GM21526 (cell line): ENCODE results near the gene OR10A2.
A peak's percentile ranks its signal among the peaks of the same experiment; 100 is the strongest.
"Not testable (repeated sequence)": the region's sequence is repeated elsewhere in the genome, so short reads cannot be mapped to it uniquely, and the experiment has no call there.

Source experiments
- ATAC-seq: cut with Tn5 transposase; IDR thresholded peaks from one replicate; pipeline ENCODE4 v1.9.1; 2021; ENCODE audit warnings: moderate library complexity; ENCODE audit not compliant: unreplicated experiment, low FRiP score

The OR10A2 gene

DNA sequence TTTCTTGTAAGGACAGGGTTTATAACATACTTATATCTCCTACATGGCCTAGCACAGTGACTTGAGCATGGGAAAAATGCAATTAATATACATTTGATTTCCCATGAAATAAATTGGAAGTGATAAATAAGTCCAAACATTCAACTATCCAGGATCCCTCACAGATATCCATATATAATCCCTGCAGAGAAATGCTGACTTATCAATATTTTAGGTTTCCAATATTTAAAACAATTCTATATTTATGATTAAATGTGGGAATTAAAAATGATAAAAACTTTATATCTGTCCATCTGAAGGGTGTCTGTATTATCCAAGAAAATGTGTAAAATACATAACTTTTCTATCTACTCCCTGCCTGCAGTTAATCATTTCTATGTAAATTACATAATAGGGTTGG, 19.9 kb downstream of the OR10A2 start:
- ATAC-seq, result no peak

DNA sequence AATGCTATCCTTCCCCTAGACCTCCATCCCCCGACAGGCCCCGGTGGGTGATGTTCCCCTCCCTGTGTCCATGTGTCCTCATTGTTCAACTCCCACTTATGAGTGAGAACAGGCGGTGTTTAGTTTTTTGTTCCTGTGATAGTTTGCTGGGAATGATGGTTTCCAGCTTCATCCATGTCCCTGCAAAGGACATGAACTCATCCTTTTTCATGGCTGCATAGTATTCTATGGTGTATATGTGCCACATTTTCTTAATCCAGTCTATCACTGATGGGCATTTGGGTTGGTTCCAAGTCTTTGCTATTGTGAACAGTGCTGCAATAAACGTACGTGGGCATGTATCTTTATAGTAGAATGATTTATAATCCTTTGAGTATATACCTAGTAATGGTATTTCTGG, 24.9 kb downstream of the OR10A2 start:
- not testable (repeated sequence) for ATAC-seq

DNA sequence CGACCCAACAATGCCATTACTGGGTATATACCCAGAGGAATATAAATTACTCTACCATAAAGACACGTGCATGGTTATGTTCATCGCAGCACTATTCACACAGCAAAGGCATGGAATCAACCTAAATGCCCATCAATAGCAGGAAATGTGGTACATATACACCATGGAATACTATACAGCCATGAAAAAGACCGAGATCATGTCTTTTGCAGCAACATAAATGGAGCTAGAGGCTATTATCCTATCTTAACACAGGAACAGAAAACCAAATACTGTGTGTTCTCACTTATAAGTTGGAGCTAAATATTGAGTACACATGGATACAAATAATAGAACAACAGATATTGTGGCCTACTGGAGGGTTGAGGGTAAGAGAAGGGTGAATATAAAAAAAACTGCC, 26.0 kb downstream of the OR10A2 start:
- no peak for ATAC-seq

DNA sequence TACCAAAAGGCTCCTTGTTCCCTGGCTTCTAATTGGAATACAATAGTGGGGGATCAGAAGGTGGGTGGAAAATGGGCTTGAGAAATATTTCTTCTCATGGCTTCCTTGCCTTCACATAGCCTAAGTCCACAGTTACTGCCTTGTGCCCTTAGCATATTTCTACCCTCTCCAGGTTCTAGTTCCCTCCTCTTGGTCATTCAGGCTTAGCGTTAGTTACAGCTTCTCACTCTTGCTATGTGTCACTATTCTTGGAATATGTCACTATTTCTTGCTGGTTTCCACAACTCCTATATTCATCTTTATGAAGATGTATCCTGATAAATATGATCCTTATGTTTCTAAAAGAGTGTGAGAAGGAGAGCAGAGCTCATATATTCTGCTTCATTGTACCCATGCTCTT, 27.0 kb downstream of the OR10A2 start:
- ATAC-seq, result no peak

DNA sequence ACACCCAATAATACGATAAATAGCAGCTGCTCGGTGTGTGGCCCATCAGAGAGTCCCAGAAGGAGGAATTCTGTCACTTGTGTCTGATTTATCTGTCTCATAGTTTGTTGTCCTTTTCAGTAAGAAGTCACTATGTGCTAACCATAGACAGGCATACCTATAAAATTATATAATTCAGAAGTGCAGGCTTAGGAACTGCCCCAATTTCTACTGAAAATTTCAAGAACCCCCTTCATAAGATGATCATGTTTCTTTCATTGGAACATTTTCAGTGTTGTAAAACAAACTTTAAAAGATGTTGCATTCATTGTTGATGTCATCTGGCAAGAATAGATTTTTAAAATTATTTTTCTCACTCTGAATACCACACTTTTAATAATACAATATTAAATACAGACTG, 29.5 kb downstream of the OR10A2 start, which contains the start of gene OR2D2:
Gene OR2D2 (minus strand): TSS at position 101 of the 400 bp plus-strand sequence. CDS start 0 bp downstream, at position 101.
- no peak for ATAC-seq

DNA sequence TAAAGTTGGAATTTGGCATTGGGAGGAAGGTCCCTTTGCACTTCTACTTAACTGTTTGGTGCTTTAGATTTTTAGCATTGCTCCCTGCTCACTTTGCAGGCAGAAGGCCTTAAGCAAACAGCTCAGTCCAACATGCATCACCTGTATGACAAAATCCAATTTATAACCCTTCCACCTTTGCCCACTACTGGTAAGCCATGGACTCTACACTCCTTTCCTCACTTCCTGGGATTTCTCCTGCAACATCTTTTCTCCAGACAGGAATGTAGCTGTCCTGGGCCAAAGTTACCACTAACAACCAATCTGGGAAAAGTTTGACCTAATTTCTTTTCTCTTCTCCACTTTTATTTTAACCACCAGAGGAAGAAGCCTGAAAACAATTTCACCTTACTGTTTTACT, 31.2 kb downstream of the OR10A2 start:
- no peak for ATAC-seq

DNA sequence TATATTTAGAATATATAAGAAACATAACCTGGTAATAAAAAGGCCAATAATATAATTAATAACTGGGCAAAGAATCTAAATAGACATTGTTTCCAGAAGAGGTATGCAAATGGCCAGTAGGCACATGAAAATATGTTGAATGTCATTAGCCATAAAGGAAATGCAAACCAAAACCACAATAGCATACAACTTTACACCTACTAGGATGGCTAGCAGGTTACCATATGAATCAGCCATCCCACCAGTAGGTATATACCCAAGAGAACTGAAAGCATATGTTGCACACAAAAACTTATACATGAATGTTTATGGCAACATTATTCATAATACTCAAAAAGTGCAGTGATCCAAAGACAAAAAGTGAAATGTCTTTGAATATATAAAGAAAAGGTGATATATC, 32.2 kb downstream of the OR10A2 start:
- ATAC-seq, result peak; percentile 80

DNA sequence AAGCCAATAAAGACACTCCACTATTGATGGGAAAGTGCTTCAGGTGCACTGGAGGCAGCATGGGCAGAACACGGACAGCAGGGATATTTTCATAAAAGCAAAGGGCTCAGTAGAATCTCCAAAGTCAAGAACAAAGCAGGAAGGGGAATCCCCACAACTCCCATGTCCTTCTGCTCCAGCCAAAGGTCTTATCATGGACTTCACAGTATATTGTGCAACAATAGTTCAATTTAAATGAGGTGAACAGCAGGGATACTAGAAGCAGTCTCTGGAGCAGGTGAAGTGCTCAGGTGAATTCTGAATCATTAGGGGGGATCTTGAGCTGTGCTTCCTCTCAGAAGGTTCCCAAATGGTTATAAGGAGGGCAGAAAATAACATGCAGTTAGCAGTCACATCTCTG, 36.1 kb downstream of the OR10A2 start:
- ATAC-seq, result no peak

DNA sequence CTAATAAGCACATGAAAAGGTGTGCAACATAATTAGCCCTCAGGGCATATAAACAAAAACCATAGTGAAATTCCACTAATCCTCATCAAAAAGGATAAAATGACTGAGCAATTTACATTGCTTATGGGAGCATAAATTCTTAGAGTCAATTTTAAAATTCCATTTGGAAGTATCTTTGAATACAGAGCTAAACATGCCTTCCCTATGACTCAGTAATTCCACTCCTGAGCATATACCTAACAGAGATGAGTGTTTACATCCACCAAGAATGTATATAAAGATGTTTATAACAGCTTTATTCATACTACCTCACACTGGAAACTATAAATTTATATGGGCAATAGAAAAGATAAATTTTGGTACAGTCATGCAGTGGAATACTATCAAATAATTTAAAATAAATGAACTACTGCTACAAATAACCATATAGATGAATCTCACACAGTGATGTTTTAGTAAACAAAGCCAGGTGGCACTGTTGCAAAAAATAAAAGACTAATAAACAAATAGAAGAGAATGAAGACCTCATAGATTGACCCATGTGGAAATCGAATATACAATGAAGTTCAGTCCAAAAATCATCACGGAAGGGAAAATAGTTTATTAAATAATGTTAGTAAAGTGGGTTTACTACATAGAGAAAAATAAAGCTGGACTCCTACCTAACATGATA, 37.6 kb downstream of the OR10A2 start:
- ATAC-seq, result no peak

DNA sequence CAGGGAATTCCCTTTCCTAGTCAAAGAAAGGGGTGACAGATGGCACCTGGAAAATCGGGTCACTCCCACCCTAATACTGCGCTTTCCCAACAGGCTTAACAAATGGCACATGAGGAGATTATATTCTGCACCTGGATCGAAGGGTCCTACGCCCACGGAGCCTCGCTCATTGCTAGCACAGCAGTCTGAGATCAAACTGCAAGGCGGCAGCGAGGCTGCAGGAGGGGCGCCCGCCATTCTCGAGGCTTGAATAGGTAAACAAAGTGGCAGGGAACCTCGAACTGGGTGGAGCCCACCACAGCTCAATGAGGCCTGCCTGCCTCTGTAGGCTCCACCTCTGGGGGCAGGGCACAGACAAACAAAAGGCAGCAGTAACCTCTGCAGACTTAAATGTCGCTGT, 41.9 kb downstream of the OR10A2 start:
- not testable (repeated sequence) for ATAC-seq

DNA sequence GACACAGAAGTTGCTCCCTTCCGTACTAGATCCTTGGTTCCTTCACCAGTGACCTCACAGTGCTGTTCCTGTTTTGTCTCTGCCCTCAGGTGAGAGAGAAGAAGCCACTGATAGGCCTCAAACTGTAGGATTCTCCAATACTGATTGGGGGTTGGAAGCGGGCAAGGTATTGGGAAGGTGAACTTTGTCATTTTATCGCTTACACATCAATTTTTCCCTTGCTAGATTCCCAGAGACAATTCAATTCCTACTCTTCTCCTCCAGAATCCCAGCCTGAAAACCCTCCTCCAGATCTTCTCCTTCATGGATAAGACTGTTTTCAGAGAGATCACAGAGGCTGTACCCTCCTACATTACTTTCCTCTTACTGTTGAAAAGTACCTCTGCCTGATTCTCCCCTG, 48.5 kb downstream of the OR10A2 start:
- ATAC-seq, result no peak

DNA sequence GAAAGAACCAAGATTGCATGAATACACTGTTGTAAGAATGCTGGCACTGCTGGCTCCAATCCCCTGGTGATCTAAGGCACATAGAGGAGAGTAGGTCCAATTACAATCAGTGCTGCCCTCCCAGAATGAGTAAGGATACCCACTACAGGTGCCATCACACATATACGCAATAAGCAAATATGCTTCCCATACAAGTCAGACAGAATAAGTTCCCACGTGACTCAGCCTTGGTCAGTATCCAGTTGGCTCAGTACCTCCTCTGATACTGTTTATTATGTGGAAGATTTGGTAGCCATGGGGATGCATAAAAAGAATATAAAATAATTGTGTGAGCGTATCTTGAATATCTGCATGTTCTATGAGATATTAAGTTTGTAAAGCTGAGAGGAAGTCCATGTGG, 49.1 kb downstream of the OR10A2 start:
- no peak for ATAC-seq

DNA sequence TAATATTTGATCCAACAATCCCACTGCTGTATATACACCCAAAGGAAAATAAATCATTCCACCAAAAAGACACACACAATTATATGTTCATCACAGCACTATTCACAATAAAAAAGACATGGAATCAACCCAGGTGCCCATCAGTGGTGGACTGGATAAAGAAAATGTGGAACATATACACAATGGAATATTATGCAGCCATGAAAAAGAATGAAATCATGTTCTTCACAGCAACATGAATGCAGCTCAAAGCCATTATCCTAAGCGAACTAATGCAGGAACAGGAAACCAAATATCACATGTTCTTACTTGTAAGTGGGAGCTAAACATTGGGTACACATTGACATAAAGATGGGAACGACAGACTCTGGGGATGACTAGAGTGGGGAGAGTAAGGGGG, 56.8 kb downstream of the OR10A2 start:
- no peak for ATAC-seq

DNA sequence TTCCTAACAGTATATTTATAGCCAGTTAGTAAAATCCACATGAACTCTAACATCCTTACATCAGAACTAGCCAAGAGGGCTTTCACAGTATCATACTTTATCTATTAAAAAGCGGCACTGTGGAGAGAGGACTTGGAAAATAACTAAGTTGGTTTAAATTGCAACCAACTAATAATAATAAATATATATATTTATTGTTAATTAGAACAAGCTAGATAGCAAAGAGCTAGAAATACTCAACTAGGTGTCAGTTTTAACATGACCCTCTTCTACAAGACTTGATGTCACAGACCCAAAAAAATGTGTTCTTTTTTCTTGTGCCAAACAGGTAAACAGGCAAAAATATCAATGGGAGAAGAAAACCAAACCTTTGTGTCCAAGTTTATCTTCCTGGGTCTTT, 57.8 kb downstream of the OR10A2 start, which contains the start of gene OR2D3:
Gene OR2D3 (plus strand): TSS at position 301 of the 400 bp plus-strand sequence. CDS start 0 bp downstream, at position 301.
- no peak for ATAC-seq
